DMS53 (cell line): ENCODE results near the gene RNF144A.

ENCODE experiments used
- DNase-seq: peaks from one replicate; lab custom pipeline; 2025; lab: John Stamatoyannopoulos, UW

The RNF144A gene

GRCh38 chr2:6947929-6948676, 30.9 kb downstream of the RNF144A start:
- no peak for DNase-seq

GRCh38 chr2:6948677-6949351, 31.6 kb downstream of the RNF144A start:
- no peak for DNase-seq

DNA sequence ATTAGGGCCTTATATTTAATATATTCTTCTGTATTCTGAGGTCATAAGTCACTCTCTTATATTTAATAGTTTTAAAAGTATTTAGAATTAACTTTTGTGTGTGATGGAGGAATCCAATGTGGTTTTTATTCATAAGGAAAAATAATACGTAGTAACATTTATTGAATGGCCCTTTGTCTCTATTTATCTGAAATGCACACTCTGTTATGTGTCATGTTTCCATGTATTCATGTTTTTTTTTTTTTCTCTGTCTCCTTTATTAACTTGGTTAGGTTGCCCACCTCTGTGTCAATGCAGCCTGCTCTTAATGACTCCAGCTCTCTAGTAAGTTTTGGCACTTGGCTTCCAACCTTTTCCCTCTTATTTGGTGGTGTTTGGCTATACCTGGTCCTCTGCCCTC, 33.8 kb downstream of the RNF144A start:
- DNase-seq = no peak

DNA sequence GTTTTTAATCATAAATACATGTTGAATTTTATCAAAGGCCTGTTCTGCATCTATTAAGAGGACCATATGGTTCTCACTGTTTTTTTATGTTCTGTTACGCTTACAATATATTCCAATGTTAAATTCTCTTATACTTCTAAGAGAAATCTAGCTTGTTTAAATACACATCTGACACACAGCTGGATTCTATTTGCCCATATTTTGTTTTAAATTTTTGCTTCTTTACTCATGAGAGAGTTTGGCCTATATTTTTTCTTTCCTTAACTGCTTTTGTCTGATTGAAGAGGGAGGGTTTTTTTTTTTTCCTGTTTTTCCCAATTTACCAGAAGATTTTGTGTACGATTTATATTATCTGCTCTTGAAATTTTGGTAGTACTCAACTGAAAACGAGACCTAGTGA, 34.9 kb downstream of the RNF144A start:
- DNase-seq = no peak

- DNase-seq = no peak
These were observed 37.4 kb downstream of the RNF144A start for GRCh38 chr2:6954586-6954985.

GRCh38 chr2:6955511-6956136, 38.4 kb downstream of the RNF144A start:
- no peak for DNase-seq

- DNase-seq = no peak
These were observed 39.4 kb downstream of the RNF144A start for GRCh38 chr2:6956566-6956965.

DNA sequence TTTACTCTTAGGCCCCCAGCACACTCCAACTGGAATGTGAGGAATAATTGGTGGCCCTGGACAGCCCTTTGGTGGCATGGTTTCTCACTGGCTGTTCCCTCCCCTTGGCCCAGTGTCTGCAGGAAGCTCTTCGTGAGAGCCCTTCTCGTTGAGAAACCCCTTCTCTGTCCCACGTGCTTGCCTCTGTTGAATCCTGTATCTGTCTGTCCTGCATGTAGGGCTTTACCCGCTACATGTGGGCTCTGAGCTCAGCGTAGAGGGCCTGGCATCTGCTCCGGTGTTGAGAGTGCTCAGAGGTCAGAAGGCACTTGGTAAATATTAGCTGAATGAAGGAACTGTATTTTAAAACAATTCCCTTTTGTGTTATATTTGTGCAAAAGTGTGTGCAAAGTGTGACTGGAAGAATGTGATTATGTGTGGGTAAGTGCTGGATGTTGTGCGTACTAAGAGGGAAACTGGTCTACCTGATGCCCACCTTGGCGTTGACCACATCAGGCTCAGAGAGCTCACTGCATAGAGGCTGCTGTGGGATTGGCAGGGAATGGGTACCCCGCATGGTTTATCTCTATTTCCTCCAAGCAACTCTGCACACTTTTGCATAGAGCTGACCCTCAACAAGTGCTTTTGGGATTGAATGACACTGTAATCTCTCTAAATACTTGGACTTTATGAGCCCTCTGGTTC, 40.0 kb downstream of the RNF144A start:
- DNase-seq = no peak

DNA sequence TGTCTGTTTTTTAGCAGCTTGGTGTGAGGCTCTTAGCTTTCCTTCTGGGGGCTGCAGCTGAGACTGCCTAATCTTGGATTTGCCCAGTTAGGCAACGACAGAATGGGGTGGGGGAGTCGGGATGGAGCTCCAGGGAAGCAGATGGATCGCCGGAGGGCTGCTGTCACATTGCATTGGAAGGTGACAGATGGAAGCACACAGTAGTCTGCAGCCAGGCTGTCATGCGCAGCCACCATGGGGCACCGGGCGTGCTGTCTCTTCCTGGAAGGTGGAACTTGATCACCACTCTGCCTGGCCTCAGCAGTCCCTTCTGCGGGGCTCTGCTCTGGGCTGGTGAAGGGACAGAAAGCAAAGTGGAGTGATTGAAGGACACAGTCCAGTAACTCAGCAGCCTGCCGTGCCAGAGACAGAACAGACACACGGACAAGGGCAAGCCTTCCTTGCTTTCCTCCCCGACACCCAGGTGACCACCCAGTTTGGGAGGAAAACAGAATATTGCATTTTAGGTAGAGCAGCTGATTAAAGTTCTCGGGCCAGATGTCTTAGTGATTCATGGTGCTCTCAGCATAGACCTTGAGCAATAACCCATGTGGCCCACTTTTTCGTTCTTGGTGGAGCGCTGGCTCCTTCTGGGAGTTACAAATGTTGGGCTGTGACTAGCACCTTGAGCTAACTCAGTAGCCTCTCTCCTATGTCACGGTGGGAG, 40.9 kb downstream of the RNF144A start:
- no peak for DNase-seq

- DNase-seq = no peak
These were observed 41.5 kb downstream of the RNF144A start for GRCh38 chr2:6958616-6959235.

GRCh38 chr2:6959751-6960150, 42.5 kb downstream of the RNF144A start:
- DNase-seq = no peak

GRCh38 chr2:6960659-6961058, 43.4 kb downstream of the RNF144A start:
- DNase-seq = no peak

DNA sequence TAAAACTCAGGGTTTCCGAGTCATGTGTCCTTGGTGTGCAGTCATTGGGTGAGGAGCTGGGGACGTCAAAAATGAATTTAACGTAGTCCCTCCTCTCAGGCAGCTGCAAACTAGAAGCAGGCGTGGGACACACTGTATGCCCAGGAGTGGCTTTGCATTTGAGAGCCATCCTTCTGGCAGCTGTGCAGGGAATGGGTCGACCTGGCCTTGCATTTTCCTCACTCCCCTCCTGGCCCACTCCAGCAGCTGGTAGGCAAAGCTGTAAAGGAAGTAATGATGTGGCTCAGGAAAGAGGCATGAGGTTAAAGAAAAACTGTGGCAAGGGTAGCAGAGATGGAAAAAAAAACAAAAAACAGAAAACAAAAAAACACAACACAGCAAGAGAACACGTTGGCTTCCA, 46.5 kb downstream of the RNF144A start:
- no peak for DNase-seq

- no peak for DNase-seq
These were observed 48.0 kb downstream of the RNF144A start for GRCh38 chr2:6965071-6965795.

DNA sequence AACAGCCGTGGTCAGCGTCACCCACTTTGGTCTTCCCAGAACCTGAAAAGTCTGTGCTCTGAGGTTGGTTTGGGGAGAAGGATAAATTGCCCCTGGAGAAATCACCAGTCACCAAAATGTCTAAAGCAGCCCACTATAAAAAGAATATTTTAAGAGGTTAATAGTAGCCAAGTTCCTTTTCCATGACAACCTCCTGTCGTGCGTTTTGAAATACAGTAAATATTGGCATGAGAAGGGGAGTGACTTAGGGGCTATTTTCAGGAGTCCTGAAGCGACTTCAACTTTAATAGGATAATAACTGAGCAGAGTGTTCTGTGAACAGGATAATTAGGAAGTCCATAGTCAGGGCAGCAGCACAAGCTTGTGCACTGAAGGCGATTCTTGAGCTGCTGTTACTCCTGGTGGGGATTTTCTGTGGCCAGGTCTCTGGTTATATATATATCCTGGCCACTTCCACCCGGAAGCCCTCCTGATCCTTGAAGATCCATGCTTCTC, 49.3 kb downstream of the RNF144A start:
- no peak for DNase-seq

DNA sequence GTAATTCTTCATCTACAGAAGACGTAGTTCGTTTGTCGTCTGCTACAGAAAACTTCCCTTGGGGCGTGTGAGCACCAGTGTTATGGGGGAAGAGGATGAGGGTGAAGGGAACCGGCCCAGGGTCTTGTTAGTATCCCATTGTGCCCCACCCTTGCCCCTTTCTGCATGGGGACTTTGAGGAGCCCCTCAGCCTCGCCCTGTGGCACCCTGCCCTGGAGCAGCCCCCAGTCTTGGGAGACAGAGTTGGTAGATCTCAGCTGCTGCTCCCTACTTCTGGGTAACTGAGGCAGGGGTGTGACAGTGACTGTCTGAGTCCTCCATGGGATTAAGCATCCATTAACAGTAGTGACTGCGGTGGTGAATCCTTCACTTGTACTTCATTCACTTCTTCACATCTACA, 50.1 kb downstream of the RNF144A start:
- no peak for DNase-seq

DNA sequence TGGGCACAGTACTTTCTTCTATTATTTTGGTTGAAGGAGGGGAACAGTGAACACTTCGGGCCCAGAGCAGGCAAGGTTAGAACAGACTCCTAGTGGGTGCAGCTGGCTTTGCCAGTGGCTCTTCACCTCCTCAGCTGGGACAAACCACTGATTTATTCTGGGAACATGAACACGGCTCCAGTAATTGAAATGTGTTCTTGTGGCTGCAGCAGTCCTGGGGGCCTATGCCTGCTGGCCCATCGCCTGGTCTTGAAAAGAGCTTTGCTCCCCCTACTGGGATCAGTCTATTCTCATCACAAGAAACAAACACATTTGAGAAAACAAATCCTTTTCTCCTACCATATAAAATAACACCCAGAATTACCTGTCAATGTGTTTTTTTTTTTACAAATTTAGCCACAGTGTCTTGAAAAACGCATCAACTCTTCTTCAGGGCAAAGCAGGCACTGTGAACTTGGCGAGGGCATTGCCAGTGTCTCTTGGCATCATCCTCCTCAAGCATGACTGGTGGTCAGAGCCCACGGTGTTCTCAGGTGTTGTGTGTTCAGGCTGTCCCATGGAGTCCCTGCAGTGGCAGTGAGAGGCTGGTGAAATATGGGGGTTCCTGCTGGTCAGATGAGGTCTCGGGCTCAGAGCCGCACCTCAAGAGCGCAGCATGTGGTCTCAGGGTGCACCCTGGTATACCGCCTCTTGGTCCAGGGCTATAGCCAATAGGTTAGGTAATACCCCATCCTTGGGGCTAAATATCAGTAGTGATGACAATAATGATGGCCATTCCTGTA, 51.3 kb downstream of the RNF144A start:
- DNase-seq = no peak

DNA sequence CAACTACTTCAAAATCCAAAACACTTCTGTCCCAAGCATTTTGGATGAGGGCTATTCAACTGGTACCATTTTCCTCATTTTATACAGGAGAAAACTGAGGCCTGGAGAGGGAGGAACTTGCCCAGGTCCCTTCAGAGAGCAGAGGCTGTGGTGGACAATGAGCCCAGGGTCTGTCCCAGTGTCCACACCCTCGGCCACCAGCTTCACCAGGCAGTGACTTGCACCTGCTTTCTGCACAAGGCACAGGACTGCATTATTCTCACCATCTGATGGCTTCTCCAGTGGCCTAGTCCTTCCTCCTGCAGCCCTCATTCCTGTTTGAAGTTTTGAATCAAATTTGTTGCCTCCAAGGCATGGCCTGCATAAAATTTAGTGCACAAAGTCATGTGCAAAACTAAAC, 53.3 kb downstream of the RNF144A start:
- DNase-seq = no peak

- DNase-seq = no peak
These were observed 53.8 kb downstream of the RNF144A start for GRCh38 chr2:6970976-6971480.

DNA sequence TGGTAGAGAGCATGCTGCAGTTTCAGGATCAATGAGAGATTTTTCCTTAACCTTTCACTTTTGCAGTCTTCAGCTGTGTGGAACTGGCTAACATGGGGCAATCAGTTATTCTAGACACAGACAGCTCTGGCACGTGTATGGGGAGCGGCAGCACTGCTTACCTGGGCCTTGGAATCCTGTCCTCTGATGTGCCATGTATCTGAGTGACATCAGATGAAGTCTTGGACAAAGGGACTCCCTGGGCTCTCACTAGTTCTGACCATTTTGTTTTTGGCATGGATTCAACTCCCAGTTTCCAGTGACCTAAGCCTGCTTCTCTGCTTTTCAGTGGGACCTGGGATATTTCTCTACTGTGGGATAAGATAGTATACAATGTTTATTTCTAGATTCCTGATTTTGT, 54.3 kb downstream of the RNF144A start:
- DNase-seq = no peak
